C4-2B (cell line): ENCODE data around the gene STEAP3.

Experiments used
- CTCF ChIP-seq: fragments of 450-650 bp; conservative IDR thresholded peaks from 2 replicates; pipeline ENCODE4 v1.5.1; 2017; ENCODE audit warnings: mild to moderate bottlenecking
- ZFX ChIP-seq: fragments of 450-650 bp; IDR thresholded peaks from 2 replicates; pipeline ENCODE4 v1.6.1; 2017

- TF ChIP-seq CTCF: no peak
- TF ChIP-seq ZFX: no peak
These were observed 3.7 kb downstream of the STEAP3 start for GRCh38 chr2:119227346-119227745.
